Parathyroid adenoma (tissue), 2 donors: ENCODE data around the gene STAG2.
"Not testable (repeated sequence)": the region's sequence is repeated elsewhere in the genome, so short reads cannot be mapped to it uniquely, and the experiment has no call there.

ENCODE experiments used
- H2AFZ ChIP-seq: fragments of 300-600 bp; sonication (generic); one replicate; pipeline ENCODE4 v1.7.0; 2017; ENCODE audit warnings: antibody characterized with exemption, mild to moderate bottlenecking
- H3K27ac ChIP-seq: fragments of 300-600 bp; sonication (generic); one replicate; pipeline ENCODE4 v1.7.0; 2017
- H3K27me3 ChIP-seq: fragments of 300-600 bp; sonication (generic); one replicate; pipeline ENCODE4 v1.7.0; 2017; ENCODE audit warnings: low read length; ENCODE audit not compliant: control insufficient read depth, insufficient read depth
- H3K36me3 ChIP-seq: fragments of 300-600 bp; sonication (generic); one replicate; pipeline ENCODE4 v1.7.0; 2017; ENCODE audit warnings: low read length; ENCODE audit not compliant: control insufficient read depth, insufficient read depth
- H3K4me1 ChIP-seq: fragments of 300-600 bp; sonication (generic); one replicate; pipeline ENCODE4 v1.7.0; 2017; ENCODE audit warnings: control low read depth
- H3K4me2 ChIP-seq: fragments of 300-600 bp; sonication (generic); one replicate; pipeline ENCODE4 v1.7.0; 2017; ENCODE audit warnings: low read length
- H3K4me3 ChIP-seq: fragments of 300-600 bp; sonication (generic); one replicate; pipeline ENCODE4 v1.7.0; 2017; ENCODE audit warnings: low read depth, low read length
- H3K79me2 ChIP-seq: fragments of 300-600 bp; sonication (generic); one replicate; pipeline ENCODE4 v1.7.0; 2017; ENCODE audit warnings: control low read depth
- H3K9ac ChIP-seq: fragments of 300-600 bp; sonication (generic); one replicate; pipeline ENCODE4 v1.7.0; 2017; ENCODE audit warnings: mild to moderate bottlenecking
- H3K9me3 ChIP-seq: fragments of 300-600 bp; sonication (generic); one replicate; pipeline ENCODE4 v1.7.0; 2017; ENCODE audit warnings: low read length; ENCODE audit not compliant: control insufficient read depth
- TF ChIP-seq, protein P1 (sequence below): fragments of 300-600 bp; sonication (generic); IDR thresholded peaks from one replicate; pipeline ENCODE4 v1.7.0; 2017; ENCODE audit warnings: antibody characterized with exemption, mild to moderate bottlenecking
- donor health status: primary hyperparathyroidism.

The STAG2 gene

DNA sequence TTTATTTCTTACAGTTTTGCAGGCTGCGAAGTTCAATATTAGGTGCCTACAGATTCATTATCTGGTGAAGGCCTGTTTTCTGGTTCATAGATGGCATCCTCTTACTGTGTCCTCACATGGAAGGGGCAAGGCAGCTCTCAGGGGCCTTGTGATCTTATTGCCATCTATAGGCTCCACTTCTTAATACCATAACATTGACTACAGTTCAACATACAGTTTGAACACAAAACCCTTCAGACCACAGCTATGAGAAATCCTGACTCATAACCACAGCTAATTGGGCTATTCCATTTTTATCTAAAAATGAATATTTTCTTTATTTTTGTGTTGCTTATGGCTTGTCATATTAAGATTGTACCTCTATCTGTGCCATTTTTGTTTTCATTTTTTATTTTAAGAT lies 72.3 kb downstream of the STAG2 start:
- H3K27ac ChIP-seq, result no peak overlapping the region
- TF ChIP-seq, protein P1, sequence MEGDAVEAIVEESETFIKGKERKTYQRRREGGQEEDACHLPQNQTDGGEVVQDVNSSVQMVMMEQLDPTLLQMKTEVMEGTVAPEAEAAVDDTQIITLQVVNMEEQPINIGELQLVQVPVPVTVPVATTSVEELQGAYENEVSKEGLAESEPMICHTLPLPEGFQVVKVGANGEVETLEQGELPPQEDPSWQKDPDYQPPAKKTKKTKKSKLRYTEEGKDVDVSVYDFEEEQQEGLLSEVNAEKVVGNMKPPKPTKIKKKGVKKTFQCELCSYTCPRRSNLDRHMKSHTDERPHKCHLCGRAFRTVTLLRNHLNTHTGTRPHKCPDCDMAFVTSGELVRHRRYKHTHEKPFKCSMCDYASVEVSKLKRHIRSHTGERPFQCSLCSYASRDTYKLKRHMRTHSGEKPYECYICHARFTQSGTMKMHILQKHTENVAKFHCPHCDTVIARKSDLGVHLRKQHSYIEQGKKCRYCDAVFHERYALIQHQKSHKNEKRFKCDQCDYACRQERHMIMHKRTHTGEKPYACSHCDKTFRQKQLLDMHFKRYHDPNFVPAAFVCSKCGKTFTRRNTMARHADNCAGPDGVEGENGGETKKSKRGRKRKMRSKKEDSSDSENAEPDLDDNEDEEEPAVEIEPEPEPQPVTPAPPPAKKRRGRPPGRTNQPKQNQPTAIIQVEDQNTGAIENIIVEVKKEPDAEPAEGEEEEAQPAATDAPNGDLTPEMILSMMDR, result no peak
- no peak overlapping the region for H2AFZ ChIP-seq
- H3K4me1 ChIP-seq, result no peaks in the 10 kb centered on the region
- no peak overlapping the region for H3K9ac ChIP-seq
- H3K36me3 ChIP-seq, result no peaks in the 10 kb centered on the region
- no peaks in the 10 kb centered on the region for H3K9me3 ChIP-seq
- peaks cover 8% of the 10 kb centered on the region for H3K79me2 ChIP-seq
- no peak overlapping the region for H3K4me3 ChIP-seq
- no peak overlapping the region for H3K4me2 ChIP-seq
- no peaks in the 10 kb centered on the region for H3K27me3 ChIP-seq

DNA sequence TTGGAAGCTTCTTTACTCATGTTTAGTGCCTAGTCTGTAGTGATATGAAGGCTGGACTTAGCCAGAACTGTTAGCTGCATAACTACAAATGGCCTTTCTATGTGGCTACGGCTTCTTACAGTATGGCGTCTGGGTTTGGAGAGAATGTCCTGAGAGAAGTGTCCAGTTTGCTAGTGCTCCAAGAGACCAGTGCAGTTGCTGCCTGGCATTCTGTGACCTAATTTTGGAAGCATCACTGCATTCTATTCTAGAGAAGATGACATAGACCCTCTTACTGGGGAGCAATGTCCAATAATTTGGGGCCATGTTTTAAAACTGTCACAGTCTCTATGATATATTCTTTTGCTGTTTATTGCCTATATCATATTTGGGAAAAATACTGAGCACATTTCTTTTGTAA lies 74.2 kb downstream of the STAG2 start:
- Histone ChIP-seq H3K4me2 (no peak overlapping the region), H3K4me3 (no peak overlapping the region), H2AFZ (no peak overlapping the region), H3K79me2 (peaks cover 8% of the 10 kb centered on the region), H3K9ac (no peak overlapping the region), H3K4me1 (no peaks in the 10 kb centered on the region), H3K9me3 (no peaks in the 10 kb centered on the region), H3K36me3 (no peaks in the 10 kb centered on the region), H3K27me3 (no peaks in the 10 kb centered on the region), H3K27ac (no peak overlapping the region)
- TF ChIP-seq, protein P1, result no peak

DNA sequence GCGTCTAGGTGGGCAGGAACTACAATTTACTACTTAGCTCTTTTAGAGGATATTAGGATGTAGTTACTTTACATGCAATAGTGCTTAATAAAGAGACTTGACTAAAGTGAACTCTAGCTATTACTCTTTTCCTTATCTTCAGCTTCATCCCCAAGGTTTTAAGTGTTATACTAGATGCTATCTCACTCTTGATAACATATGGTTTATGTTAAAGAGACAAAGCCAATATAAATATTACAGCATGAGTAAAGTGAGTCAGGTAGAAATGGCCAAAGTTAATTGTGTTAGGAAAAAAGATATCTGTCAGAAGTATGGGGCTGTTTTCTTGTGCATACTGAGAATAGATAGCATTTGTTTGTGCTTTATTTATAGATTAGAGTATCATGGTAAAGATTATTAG lies 80.5 kb downstream of the STAG2 start:
- Histone ChIP-seq H3K9ac (no peak overlapping the region), H3K4me2 (no peak overlapping the region), H3K4me3 (no peak overlapping the region), H3K27me3 (no peaks in the 10 kb centered on the region), H3K27ac (no peak overlapping the region), H2AFZ (no peak overlapping the region), H3K79me2 (no peaks in the 10 kb centered on the region), H3K4me1 (no peaks in the 10 kb centered on the region), H3K9me3 (no peaks in the 10 kb centered on the region), H3K36me3 (no peaks in the 10 kb centered on the region)
- TF ChIP-seq, protein P1, result no peak

DNA sequence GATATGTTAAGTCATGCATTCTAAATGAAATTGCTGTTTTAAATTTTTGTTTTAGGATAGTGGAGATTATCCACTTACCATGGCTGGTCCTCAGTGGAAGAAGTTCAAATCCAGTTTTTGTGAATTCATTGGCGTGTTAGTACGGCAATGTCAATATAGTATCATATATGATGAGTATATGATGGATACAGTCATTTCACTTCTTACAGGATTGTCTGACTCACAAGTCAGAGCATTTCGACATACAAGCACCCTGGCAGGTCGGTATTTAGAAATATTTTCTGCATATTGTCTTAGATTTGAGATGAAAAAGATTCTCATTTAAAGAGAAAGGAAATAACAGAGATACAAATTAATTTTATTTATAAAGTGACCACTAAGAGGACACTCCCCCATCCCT lies 83.6 kb downstream of the STAG2 start:
- H3K9ac ChIP-seq, result no peak overlapping the region
- H3K9me3 ChIP-seq, result no peaks in the 10 kb centered on the region
- H2AFZ ChIP-seq, result no peak overlapping the region
- no peaks in the 10 kb centered on the region for H3K4me1 ChIP-seq
- TF ChIP-seq, protein P1, result no peak
- no peaks in the 10 kb centered on the region for H3K79me2 ChIP-seq
- no peak overlapping the region for H3K27ac ChIP-seq
- no peak overlapping the region for H3K4me3 ChIP-seq
- H3K27me3 ChIP-seq, result no peaks in the 10 kb centered on the region
- H3K36me3 ChIP-seq, result no peaks in the 10 kb centered on the region
- H3K4me2 ChIP-seq, result no peak overlapping the region

DNA sequence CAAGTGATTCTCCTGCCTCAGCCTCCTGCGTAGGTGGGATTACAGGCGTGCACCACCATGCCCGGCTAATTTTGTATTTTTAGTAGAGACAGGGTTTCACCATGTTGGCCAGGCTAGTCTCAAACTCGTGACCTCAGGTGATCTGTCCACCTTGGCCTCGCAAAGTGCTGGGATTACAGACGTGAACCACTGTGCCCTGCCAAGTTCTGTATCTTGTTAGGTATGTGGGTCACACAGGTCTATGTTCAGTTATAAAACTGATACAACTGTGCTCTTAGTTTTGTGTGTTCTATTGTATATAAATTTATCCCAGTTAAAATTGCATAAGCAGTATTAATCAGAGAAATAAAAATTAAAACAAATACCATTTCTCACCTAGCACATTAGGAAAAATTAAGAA lies 122.9 kb downstream of the STAG2 start:
- not testable (repeated sequence) for H3K4me2 ChIP-seq, H3K79me2 ChIP-seq, H3K36me3 ChIP-seq, H3K9ac ChIP-seq, H3K9me3 ChIP-seq, H3K27me3 ChIP-seq, H2AFZ ChIP-seq, H3K4me3 ChIP-seq, H3K4me1 ChIP-seq, H3K27ac ChIP-seq
